OCI-LY1 (cell line): ENCODE data around the gene LARP4B.
A peak's percentile ranks its signal among the peaks of the same experiment; 100 is the strongest.

Source experiments
- H2AFZ ChIP-seq: fragments of 200-600 bp; sonication (generic), shearing (Covaris generic); 2 replicates; pipeline ENCODE4 v1.6.0; 2014; ENCODE audit warnings: antibody characterized with exemption, mild to moderate bottlenecking, low read length
- H3F3A ChIP-seq: fragments of 200-600 bp; sonication (generic), shearing (Covaris generic); 2 replicates; pipeline ENCODE4 v1.6.0; 2014; ENCODE audit warnings: mild to moderate bottlenecking, antibody characterized with exemption, low read length, moderate library complexity; ENCODE audit not compliant: insufficient read depth
- H3K27ac ChIP-seq: fragments of 200-600 bp; sonication (generic); 2 replicates; pipeline ENCODE4 v1.5.1; 2014; ENCODE audit warnings: low read length, mixed run types, mild to moderate bottlenecking, low read depth; ENCODE audit not compliant: poor library complexity, severe bottlenecking
- H3K27me3 ChIP-seq: fragments of 200-600 bp; sonication (generic); 2 replicates; pipeline ENCODE4 v1.6.0; 2014; ENCODE audit warnings: antibody characterized with exemption, mild to moderate bottlenecking, low read length, moderate library complexity; ENCODE audit not compliant: insufficient read depth
- H3K36me3 ChIP-seq: fragments of 200-600 bp; sonication (generic); 2 replicates; pipeline ENCODE4 v1.6.1; 2014; ENCODE audit warnings: mild to moderate bottlenecking, antibody characterized with exemption, low read length, moderate library complexity, mixed read lengths; ENCODE audit not compliant: insufficient read depth
- H3K4me1 ChIP-seq: fragments of 200-600 bp; sonication (generic); 2 replicates; pipeline ENCODE4 v1.5.1; 2014; ENCODE audit warnings: mild to moderate bottlenecking, low read length, moderate library complexity; ENCODE audit not compliant: insufficient read depth, severe bottlenecking
- H3K4me2 ChIP-seq: fragments of 200-600 bp; sonication (generic), shearing (Covaris generic); 2 replicates; pipeline ENCODE4 v1.6.1; 2014; ENCODE audit warnings: low read length
- H3K4me3 ChIP-seq: fragments of 200-600 bp; sonication (generic); 2 replicates; pipeline ENCODE4 v1.5.1; 2014; ENCODE audit warnings: low read length, low read depth, mild to moderate bottlenecking, mixed read lengths; ENCODE audit not compliant: poor library complexity, severe bottlenecking
- H3K79me2 ChIP-seq: fragments of 200-600 bp; shearing (Covaris generic); 2 replicates; pipeline ENCODE4 v1.6.1; 2016; ENCODE audit warnings: mixed run types, low read length, mixed read lengths; ENCODE audit not compliant: insufficient read depth
- H3K9ac ChIP-seq: fragments of 200-600 bp; sonication (generic), shearing (Covaris generic); 2 replicates; pipeline ENCODE4 v1.6.1; 2014; ENCODE audit warnings: mild to moderate bottlenecking, low read length, mixed read lengths
- H3K9me2 ChIP-seq: fragments of 200-600 bp; sonication (generic), shearing (Covaris generic); 2 replicates; pipeline ENCODE4 v1.6.1; 2014; ENCODE audit warnings: low read depth, mild to moderate bottlenecking, low read length, mixed read lengths
- H3K9me3 ChIP-seq: fragments of 200-600 bp; shearing (Covaris generic); 2 replicates; pipeline ENCODE4 v1.6.1; 2014; ENCODE audit warnings: low read length, mixed read lengths
- H4K20me1 ChIP-seq: fragments of 200-600 bp; sonication (generic), shearing (Covaris generic); 2 replicates; pipeline ENCODE4 v1.6.0; 2016; ENCODE audit warnings: mild to moderate bottlenecking, low read length; ENCODE audit not compliant: insufficient read depth
- EZH2 ChIP-seq: fragments of 200-600 bp; sonication (generic), shearing (Covaris generic); IDR thresholded peaks from 2 replicates; pipeline ENCODE4 v1.8.0; 2017; ENCODE audit warnings: borderline replicate concordance, mixed run types, mild to moderate bottlenecking, antibody characterized with exemption, low read length, moderate library complexity, mixed read lengths
- TF ChIP-seq, protein P1 (sequence below): fragments of 200-600 bp; sonication (generic), shearing (Covaris generic); IDR thresholded peaks from 2 replicates; pipeline ENCODE4 v1.5.1; 2017; ENCODE audit warnings: mild to moderate bottlenecking, antibody characterized with exemption, low read length, moderate library complexity, mixed read lengths

Gene LARP4B

DNA sequence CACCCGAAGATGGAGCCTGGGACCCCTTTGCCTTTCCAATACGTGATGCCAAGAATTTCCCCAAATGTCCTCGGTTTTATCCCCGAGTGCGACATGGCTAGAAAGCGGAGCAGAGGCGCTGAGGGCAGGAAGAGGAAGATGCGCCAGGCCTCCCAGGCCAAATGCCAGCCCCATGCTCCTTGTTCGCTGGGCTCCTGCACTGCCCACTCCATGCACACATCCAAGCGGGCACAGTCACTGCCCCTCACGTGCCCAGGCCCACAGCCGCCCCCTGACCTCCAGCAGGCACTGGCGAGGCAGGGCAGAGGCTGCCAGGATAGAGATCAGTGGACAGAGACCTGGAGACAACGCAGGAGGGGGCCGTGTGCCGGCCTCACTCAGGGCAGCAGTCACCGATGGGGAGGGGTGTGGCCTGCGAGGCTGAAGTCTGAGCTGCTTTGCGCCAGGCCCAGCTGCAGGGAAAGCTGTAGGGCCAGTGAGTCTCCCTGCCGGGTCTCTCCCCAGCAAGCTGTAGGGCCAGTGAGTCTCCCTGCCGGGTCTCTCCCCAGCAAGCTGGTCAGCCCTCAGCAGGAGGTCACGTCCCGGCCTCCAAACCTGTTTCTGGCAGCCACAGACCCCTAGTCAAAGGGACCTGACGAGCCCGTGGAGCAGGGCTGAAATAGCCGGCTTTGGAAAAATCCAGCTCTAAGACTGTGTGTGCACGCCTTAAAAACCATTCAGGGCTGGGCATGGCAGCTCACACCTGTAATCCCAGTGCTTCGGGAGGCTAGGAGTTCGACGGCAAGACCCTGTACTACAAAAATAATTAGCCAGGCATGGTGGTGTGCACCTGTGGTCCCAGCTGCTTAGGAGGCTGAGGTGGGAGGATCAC is 141.4 kb downstream of the LARP4B start:
- H3K9me2 ChIP-seq = no peaks in the 10 kb centered on the region
- peaks cover 31% of the 10 kb centered on the region for H3K4me1 ChIP-seq
- H2AFZ ChIP-seq = no peak overlapping the region
- H3K27ac ChIP-seq = no peak overlapping the region
- H3K9me3 ChIP-seq = no peaks in the 10 kb centered on the region
- H4K20me1 ChIP-seq = no peaks in the 10 kb centered on the region
- peak overlapping the region; percentile 69; the same call in 1 of the 2 replicates for H3K4me2 ChIP-seq
- no peaks in the 10 kb centered on the region for H3K27me3 ChIP-seq
- no peaks in the 10 kb centered on the region for H3K79me2 ChIP-seq
- H3F3A ChIP-seq = no peaks in the 10 kb centered on the region
- TF ChIP-seq, protein P1, sequence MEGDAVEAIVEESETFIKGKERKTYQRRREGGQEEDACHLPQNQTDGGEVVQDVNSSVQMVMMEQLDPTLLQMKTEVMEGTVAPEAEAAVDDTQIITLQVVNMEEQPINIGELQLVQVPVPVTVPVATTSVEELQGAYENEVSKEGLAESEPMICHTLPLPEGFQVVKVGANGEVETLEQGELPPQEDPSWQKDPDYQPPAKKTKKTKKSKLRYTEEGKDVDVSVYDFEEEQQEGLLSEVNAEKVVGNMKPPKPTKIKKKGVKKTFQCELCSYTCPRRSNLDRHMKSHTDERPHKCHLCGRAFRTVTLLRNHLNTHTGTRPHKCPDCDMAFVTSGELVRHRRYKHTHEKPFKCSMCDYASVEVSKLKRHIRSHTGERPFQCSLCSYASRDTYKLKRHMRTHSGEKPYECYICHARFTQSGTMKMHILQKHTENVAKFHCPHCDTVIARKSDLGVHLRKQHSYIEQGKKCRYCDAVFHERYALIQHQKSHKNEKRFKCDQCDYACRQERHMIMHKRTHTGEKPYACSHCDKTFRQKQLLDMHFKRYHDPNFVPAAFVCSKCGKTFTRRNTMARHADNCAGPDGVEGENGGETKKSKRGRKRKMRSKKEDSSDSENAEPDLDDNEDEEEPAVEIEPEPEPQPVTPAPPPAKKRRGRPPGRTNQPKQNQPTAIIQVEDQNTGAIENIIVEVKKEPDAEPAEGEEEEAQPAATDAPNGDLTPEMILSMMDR = no peak
- TF ChIP-seq EZH2 = no peak
- peaks cover 2% of the 10 kb centered on the region; the same call in 1 of the 2 replicates for H3K36me3 ChIP-seq
- H3K4me3 ChIP-seq = peak overlapping the region; percentile 54
- peak overlapping the region; percentile 52; the same call in 1 of the 2 replicates for H3K9ac ChIP-seq

DNA sequence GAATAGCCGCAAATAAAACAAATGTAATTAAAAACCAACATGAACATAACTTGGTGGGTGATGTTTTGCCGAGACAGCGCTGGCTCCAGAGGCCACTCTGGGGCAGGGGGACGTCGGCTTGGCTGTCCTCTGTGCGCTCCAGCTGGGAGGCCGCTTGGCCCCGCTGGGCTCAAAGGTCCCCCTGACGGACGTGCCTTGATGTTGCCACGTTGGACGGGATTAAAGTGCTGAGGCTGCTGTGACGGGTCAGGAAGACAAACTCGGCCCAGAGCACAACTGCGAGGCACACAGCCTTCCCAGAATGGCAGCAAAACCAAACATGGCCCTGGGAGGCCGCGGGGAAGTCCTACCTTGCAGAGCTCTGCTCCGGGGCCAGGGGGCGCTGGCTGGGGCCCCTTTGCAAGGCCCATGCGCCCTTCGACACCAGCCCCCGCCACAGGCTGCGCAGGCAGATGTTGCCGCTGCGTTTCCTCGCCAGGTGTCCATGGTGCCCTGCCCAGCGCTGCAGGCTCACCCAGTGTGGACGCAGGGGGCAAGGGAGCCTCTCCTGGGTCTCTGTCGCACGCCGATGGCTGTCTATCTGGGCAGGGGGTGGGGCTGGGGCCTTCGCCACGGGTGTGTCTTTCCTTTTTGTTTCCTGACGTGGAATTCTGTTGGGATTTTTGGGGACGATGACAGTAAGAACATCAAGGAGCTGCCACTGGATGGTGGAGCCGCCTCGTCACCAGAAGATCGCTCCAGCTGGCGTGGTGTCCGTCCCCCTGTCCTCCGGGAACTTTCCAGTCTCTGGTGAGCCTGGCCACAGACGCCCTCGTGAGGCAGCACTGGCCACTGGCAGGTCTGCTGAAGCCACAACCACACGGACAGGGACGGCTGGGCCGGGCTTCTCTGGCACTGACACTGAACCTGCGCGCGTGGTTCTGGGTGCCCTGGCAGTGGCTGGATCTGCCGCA is 142.4 kb downstream of the LARP4B start:
- peaks cover 2% of the 10 kb centered on the region; the same call in 1 of the 2 replicates for H3K36me3 ChIP-seq
- no peak overlapping the region for H2AFZ ChIP-seq
- H3F3A ChIP-seq = no peaks in the 10 kb centered on the region
- H3K79me2 ChIP-seq = no peaks in the 10 kb centered on the region
- TF ChIP-seq, protein P1 = peak; percentile 49; the same call in 1 of the 2 replicates
- no peak for TF ChIP-seq EZH2
- H3K4me1 ChIP-seq = peaks cover 40% of the 10 kb centered on the region
- no peaks in the 10 kb centered on the region for H3K9me2 ChIP-seq
- H3K27me3 ChIP-seq = no peaks in the 10 kb centered on the region
- no peaks in the 10 kb centered on the region for H4K20me1 ChIP-seq
- H3K9me3 ChIP-seq = no peaks in the 10 kb centered on the region
- no peak overlapping the region for H3K27ac ChIP-seq
- H3K4me3 ChIP-seq = peak overlapping the region; percentile 54
- peak overlapping the region; percentile 52; the same call in 1 of the 2 replicates for H3K9ac ChIP-seq
- peak overlapping the region; percentile 69 for H3K4me2 ChIP-seq

DNA sequence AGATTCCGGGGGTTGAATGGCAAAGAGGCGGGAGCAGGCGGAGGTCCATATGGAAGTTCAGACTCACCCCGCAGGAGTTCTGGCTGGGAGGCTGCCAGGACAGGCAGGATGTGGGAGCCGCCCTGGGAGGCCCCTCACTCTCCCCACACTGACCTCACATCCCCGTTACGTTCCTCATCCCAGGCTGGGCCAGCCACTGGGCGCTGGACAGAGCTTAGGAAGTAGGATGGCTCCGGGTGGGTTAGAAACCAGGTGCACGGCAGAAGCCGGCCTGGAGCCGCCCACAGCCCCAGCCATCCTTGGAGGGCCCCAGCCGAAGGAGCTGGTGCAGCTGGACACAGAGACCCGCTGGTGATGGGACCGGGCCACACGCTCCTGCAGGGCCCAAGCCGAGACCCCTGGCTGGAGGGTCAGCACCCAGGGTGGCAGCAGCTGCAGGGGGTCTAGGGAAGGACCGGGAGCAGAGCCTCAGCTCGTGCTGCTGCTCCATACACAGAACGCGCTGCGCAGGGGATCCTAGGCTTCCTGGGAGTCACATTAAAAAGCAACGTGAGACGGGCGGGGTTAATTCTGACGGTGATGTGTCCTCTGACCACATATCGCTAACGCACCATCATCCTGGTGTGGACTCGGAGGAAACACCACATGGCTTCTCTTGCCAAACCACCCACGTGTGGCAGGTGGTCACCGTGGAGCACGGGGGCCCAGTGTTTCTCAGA is 143.4 kb downstream of the LARP4B start:
- TF ChIP-seq, protein P1 = no peak
- no peak for TF ChIP-seq EZH2
- no peak overlapping the region for H3K4me3 ChIP-seq
- H3K27me3 ChIP-seq = no peaks in the 10 kb centered on the region
- no peaks in the 10 kb centered on the region for H3K9me3 ChIP-seq
- H3K4me1 ChIP-seq = peaks cover 40% of the 10 kb centered on the region
- no peaks in the 10 kb centered on the region for H3K79me2 ChIP-seq
- no peak overlapping the region for H2AFZ ChIP-seq
- H3K9ac ChIP-seq = no peak overlapping the region
- no peak overlapping the region; the same call in 1 of the 2 replicates for H3K4me2 ChIP-seq
- no peaks in the 10 kb centered on the region for H3K9me2 ChIP-seq
- no peaks in the 10 kb centered on the region for H3F3A ChIP-seq
- H3K36me3 ChIP-seq = 0 out of 2 replicates have a peak, but pooled peaks cover 2% of the 10 kb centered on the region
- no peak overlapping the region for H3K27ac ChIP-seq
- H4K20me1 ChIP-seq = no peaks in the 10 kb centered on the region
